Gastroesophageal sphincter (tissue), 3 donors: ENCODE data around the gene DCBLD2.

Experiments used
- EP300 ChIP-seq: sonication (generic); formaldehyde crosslinking; IDR thresholded peaks from one replicate; pipeline ENCODE4 v1.6.1; 2017; ENCODE audit warnings: antibody characterized with exemption, mild to moderate bottlenecking
- POLR2A ChIP-seq, 2 donors: fragments of 450-650 bp; IDR thresholded peaks; one replicate each; pipeline ENCODE4 v1.6.1; 2017; ENCODE audit warnings: antibody characterized with exemption in 2 of 2, mild to moderate bottlenecking in 2 of 2, moderate library complexity in 1 of 2
- POLR2AphosphoS5 ChIP-seq: sonication (generic); formaldehyde crosslinking; IDR thresholded peaks from one replicate; pipeline ENCODE4 v1.6.1; 2017; ENCODE audit warnings: antibody characterized with exemption
- TF ChIP-seq, protein P1 (sequence below), 4 experiments: fragments of 200-600 bp in 2 of 4; fragments of 450-650 bp in 2 of 4; sonication (generic) in 1 of 4; IDR thresholded peaks; one replicate each; pipeline ENCODE4 v1.5.1; 2017 to 2019; ENCODE audit warnings: antibody characterized with exemption in 4 of 4, mild to moderate bottlenecking in 2 of 4, moderate library complexity in 2 of 4

DNA sequence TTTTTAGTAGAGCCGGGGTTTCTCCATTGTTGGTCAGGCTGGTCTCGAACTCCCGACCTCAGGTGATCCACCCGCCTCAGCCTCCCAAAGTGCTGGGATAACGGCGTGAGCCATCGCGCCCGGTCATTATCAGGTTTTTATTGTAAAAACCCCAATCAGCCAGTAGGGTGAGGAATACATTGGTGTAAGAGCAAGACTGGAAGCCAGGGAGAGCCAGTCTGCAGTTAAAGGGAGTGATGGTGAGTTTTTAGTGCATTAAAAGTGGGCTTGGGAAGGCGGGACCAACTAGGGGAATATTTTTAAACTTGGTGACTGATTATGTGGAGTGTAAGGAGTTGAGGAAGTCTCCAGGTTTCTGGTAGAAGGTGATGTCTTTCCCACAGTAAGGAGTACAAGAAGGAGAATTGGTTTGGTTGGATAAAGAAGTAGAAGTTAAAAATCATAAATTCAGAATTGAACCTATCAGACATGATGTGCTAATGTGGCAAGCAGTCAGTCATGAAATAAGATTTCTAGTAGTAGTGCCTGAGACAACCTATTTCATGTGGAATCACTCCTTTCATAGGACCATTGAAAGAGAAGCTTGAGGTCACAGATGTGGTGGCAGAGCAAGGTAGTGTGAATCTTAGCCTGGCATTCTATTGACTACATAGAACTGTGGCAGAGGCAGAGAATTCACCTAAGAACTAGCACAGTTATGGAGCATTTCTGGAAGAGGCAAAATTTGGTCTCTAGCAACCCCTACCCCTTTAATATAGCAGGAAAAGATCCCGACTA lies 2.4 kb upstream of the DCBLD2 start:
- TF ChIP-seq, protein P1, sequence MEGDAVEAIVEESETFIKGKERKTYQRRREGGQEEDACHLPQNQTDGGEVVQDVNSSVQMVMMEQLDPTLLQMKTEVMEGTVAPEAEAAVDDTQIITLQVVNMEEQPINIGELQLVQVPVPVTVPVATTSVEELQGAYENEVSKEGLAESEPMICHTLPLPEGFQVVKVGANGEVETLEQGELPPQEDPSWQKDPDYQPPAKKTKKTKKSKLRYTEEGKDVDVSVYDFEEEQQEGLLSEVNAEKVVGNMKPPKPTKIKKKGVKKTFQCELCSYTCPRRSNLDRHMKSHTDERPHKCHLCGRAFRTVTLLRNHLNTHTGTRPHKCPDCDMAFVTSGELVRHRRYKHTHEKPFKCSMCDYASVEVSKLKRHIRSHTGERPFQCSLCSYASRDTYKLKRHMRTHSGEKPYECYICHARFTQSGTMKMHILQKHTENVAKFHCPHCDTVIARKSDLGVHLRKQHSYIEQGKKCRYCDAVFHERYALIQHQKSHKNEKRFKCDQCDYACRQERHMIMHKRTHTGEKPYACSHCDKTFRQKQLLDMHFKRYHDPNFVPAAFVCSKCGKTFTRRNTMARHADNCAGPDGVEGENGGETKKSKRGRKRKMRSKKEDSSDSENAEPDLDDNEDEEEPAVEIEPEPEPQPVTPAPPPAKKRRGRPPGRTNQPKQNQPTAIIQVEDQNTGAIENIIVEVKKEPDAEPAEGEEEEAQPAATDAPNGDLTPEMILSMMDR (IDR thresholded peaks at IDR 0.05) = no peak
- TF ChIP-seq EP300 (no peak), POLR2A (IDR thresholded peaks at IDR 0.05) (no peak), POLR2AphosphoS5 (no peak)
